ENCODE data around the gene CLN6.

- no peak for TF ChIP-seq CTCF (IDR thresholded peaks at IDR 0.05; ENCODE audit: low read depth, low read length)
- no peak for TF ChIP-seq EZH2phosphoT487 (IDR thresholded peaks at IDR 0.05; ENCODE audit: low read depth)
Observed at GRCh38 chr15:68197661-68198437, 31.7 kb downstream of the CLN6 start.
